Right lobe of liver (tissue), 4 donors: ENCODE results near the gene GPRIN3.

Source experiments
- POLR2A ChIP-seq: fragments of 450-650 bp; IDR thresholded peaks from one replicate; pipeline ENCODE4 v1.6.1; 2017; ENCODE audit warnings: antibody characterized with exemption, mild to moderate bottlenecking
- TF ChIP-seq, protein P1 (sequence below), 4 donors: fragments of 200-600 bp in 3 of 4; fragments of 450-650 bp in 1 of 4; IDR thresholded peaks; one replicate each; pipeline versions ENCODE4 v1.5.1 to v1.8.0; 2016 to 2022; ENCODE audit warnings: antibody characterized with exemption in 4 of 4, mild to moderate bottlenecking in 2 of 4
- donor health status: DM: no; HTN: no; CAD: no.
- donor health status: DM: no; HTN: no; CAD: no.
- donor health status: DM: no; HTN: yes; CAD: no.

DNA sequence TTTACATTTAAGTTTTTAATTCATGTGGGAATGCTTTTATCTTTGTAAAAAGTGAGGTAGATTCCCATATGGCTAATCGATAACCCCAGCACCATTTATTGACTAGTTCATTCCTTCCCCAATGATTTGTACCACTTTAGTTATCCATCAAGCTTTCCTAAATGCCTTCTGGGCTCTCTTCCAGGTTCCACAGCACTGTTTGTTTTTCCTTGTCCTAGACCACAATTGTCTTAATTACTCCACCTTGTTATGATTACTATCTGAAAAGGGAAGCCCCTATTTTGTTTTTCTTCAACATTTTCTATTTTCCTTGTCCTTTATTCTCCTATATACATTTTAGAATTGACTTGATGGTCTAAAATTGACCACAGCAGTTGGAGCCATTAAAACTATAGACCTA lies 48.5 kb upstream of the GPRIN3 start:
- TF ChIP-seq, protein P1, sequence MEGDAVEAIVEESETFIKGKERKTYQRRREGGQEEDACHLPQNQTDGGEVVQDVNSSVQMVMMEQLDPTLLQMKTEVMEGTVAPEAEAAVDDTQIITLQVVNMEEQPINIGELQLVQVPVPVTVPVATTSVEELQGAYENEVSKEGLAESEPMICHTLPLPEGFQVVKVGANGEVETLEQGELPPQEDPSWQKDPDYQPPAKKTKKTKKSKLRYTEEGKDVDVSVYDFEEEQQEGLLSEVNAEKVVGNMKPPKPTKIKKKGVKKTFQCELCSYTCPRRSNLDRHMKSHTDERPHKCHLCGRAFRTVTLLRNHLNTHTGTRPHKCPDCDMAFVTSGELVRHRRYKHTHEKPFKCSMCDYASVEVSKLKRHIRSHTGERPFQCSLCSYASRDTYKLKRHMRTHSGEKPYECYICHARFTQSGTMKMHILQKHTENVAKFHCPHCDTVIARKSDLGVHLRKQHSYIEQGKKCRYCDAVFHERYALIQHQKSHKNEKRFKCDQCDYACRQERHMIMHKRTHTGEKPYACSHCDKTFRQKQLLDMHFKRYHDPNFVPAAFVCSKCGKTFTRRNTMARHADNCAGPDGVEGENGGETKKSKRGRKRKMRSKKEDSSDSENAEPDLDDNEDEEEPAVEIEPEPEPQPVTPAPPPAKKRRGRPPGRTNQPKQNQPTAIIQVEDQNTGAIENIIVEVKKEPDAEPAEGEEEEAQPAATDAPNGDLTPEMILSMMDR (IDR thresholded peaks at IDR 0.05), result no peak
- no peak for TF ChIP-seq POLR2A
